ENCODE data around the gene GMEB2. TPM values are rescaled to one million over a fixed set of nuclear protein-coding genes. Genes with fewer than 3 reads are reported as not detected.
A peak's percentile ranks its signal among the peaks of the same experiment; 100 is the strongest.

The GMEB2 gene
- polyA plus RNA-seq, 1 of the 3 experiments (the other 2 are of a cell fraction): 6.5 TPM

- TF ChIP-seq POLR2AphosphoS5 (IDR thresholded peaks at IDR 0.05; ENCODE audit: low read depth, low read length) (0 out of 2 replicates have a peak, but pooled peaks have one; percentile 28), TAF1 (IDR thresholded peaks at IDR 0.05; ENCODE audit: borderline replicate concordance, low read depth, low read length) (peak; percentile 71; the same call in 1 of the 2 replicates)
These were observed 26.4 kb upstream of the GMEB2 start, which contains the start of gene STMN3 (continued) for GRCh38 chr20:63653041-63653973.

DNA sequence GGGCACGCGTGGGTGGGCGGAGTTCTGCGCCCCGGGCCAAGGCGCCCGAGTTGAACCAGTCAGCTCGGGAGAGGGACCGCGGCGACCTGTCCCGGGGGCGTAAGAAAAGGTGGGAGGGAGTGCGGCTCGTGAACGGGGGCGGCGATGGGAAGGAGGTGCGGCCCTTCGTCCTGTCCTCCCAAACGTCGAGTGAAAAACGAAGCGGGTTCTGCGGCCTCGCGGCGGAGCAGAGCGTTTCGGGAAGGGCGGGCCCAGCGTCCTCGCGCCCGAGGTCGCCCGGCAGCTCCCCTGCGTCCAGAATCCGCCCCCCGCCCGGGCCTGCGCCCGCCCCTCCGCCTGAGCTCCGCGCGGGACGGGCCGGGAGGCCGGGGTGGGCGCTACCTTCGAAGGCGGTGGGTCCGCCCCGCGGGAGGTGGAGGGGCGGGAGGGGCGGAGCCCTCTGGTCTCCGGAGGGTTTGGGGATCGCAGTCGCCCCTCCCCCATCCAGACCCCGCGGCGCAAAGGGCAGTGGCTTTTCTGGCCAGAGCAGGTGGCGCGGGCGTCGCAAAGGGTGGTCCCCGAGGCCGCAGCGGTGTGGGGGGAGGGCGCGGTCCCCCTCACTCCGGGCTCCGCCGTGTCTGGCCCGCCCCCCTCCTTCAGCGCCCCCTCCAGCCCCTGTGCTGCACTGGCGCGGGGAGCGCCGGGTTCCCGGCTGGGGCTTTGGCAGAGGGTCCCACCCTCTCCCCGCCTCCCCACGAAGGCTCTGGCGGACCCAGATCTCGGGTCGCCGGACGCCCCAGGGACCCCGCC is 25.5 kb upstream of the GMEB2 start:
- CTCF ChIA-PET: interaction anchor here (0.6 to 5.5 kb wide), 6 partner anchors 11 to 116 kb away, joined by 3 to 27 read pairs (median 4); partner anchors contain the start of genes GMEB2 and PTK6
- peak overlapping the region; percentile 43 for H3K9ac ChIP-seq
- H3K27ac ChIP-seq (ENCODE audit: low read depth in 2 of 2, low read length in 1 of 2): peak overlapping the region in 1 of 2 experiments; percentile 92; a peak in 2 of 4 replicates
- peaks cover 8 to 19% of the 10 kb centered on the region in 2 experiments; a peak in 2 of 4 replicates for H3K4me1 ChIP-seq (ENCODE audit: control insufficient read depth in 1 of 2, insufficient read depth in 2 of 2, low read depth in 1 of 2, low read length in 1 of 2)
- POLR2A ChIA-PET: interaction anchor here (0.6 to 1.0 kb wide), 5 partner anchors 9 to 99 kb away, joined by 3 to 5 read pairs (median 4); partner anchors contain the start of genes ARFRP1 and ZGPAT
- TF ChIP-seq POLR2AphosphoS5 (IDR thresholded peaks at IDR 0.05; ENCODE audit: low read depth, low read length): no peak
- 0 out of 4 replicates have a peak, but pooled peaks of 1 of the 2 experiments have one; percentile 19 for TF ChIP-seq EP300 (IDR thresholded peaks at IDR 0.05; ENCODE audit: borderline replicate concordance in 1 of 2, low read depth in 1 of 2, low read length in 1 of 2)
- TF ChIP-seq FOXJ3 (CRISPR knock-in tag; IDR thresholded peaks at IDR 0.05): no peak
- TF ChIP-seq SMC3 (IDR thresholded peaks at IDR 0.05; ENCODE audit: low read depth, low read length): no peak
- TF ChIP-seq USF1 (IDR thresholded peaks at IDR 0.05; ENCODE audit: borderline replicate concordance, low read depth): no peak
- TF ChIP-seq NRF1 (IDR thresholded peaks at IDR 0.05; ENCODE audit: low read depth, low read length): 0 out of 2 replicates have a peak, but pooled peaks have one; percentile 8
- no peak for TF ChIP-seq JUND (IDR thresholded peaks at IDR 0.05)
- TF ChIP-seq GATA2 (CRISPR knock-in tag; IDR thresholded peaks at IDR 0.05): no peak
- TF ChIP-seq ELF1 (IDR thresholded peaks at IDR 0.05): no peak
- DNase-seq: peak; percentile 90
- H3K79me2 ChIP-seq (ENCODE audit: insufficient read depth): peaks cover 16% of the 10 kb centered on the region
- no peaks in the 10 kb centered on the region for H3K9me2 ChIP-seq
- no peaks in the 10 kb centered on the region for H3K27me3 ChIP-seq (ENCODE audit: insufficient read depth)
- H2AFZ ChIP-seq (ENCODE audit: low read depth): no peak overlapping the region
- H4K20me1 ChIP-seq (ENCODE audit: insufficient read depth): peaks cover 29% of the 10 kb centered on the region
- 8% methylated on average over 26 of the region's 91 CpGs for WGBS (ENCODE audit: low lambda C conversion rate)
- peaks cover 8% of the 10 kb centered on the region for H3F3A ChIP-seq (replicated peaks; ENCODE audit: insufficient read depth)
- peak overlapping the region; percentile 67 to 76 for H3K4me3 ChIP-seq (ENCODE audit: low read depth in 2 of 2, low read length in 1 of 2)
- no peaks in the 10 kb centered on the region for H3K9me3 ChIP-seq
- H3K36me3 ChIP-seq (replicated peaks in 1 of 2; ENCODE audit: control insufficient read depth in 1 of 2, insufficient read depth in 2 of 2, low read length in 1 of 2): no peaks in the 10 kb centered on the region
- H3K4me2 ChIP-seq: peak overlapping the region; percentile 83

DNA sequence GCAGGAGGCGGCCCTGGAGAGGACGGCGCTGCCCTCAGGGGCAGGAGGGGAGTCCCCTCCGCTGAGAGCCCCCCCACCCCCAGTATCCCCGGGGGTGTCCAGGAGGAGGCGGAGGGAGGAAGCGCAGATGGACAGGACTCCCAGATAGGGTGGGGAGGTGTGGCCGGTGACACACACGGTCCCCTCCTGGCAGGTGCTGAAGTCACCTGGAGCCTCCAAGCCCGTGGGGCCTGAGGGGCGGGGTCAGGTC is 25.0 kb upstream of the GMEB2 start:
- H3K9ac ChIP-seq: peak overlapping the region; percentile 43
- H2AFZ ChIP-seq (ENCODE audit: low read depth): no peak overlapping the region
- 29% methylated on average over 9 of the region's 11 CpGs for WGBS (ENCODE audit: low lambda C conversion rate)
- peak overlapping the region; percentile 67 to 76 for H3K4me3 ChIP-seq (ENCODE audit: low read depth in 2 of 2, low read length in 1 of 2)
- H3K9me3 ChIP-seq: no peaks in the 10 kb centered on the region
- ChIA-PET POLR2A (interaction anchor here (0.6 kb wide), 1 partner anchor 8 kb away, joined by 3 read pairs; no protein-coding TSS in a partner anchor), CTCF (interaction anchor here (0.6 to 5.5 kb wide), 5 partner anchors 25 to 116 kb away, joined by 3 to 27 read pairs (median 3); partner anchors contain the start of genes GMEB2 and PTK6)
- peak overlapping the region; percentile 83 for H3K4me2 ChIP-seq
- peaks cover 31% of the 10 kb centered on the region for H4K20me1 ChIP-seq (ENCODE audit: insufficient read depth)
- H3K36me3 ChIP-seq (replicated peaks in 1 of 2; ENCODE audit: control insufficient read depth in 1 of 2, insufficient read depth in 2 of 2, low read length in 1 of 2): no peaks in the 10 kb centered on the region
- H3F3A ChIP-seq (replicated peaks; ENCODE audit: insufficient read depth): peaks cover 8% of the 10 kb centered on the region
- peak; percentile 51 for DNase-seq
- peaks cover 16% of the 10 kb centered on the region for H3K79me2 ChIP-seq (ENCODE audit: insufficient read depth)
- no peaks in the 10 kb centered on the region for H3K9me2 ChIP-seq
- H3K4me1 ChIP-seq (ENCODE audit: control insufficient read depth in 1 of 2, insufficient read depth in 2 of 2, low read depth in 1 of 2, low read length in 1 of 2): peaks cover 8 to 17% of the 10 kb centered on the region in 2 experiments; a peak in 2 of 4 replicates
- H3K27me3 ChIP-seq (ENCODE audit: insufficient read depth): no peaks in the 10 kb centered on the region
- H3K27ac ChIP-seq (ENCODE audit: low read depth in 2 of 2, low read length in 1 of 2): peak overlapping the region in 1 of 2 experiments; percentile 92; a peak in 1 of 4 replicates
- no peak for TF ChIP-seq REST (IDR thresholded peaks at IDR 0.05; ENCODE audit: low read depth, low read length)
- TF ChIP-seq EP300 (IDR thresholded peaks at IDR 0.05; ENCODE audit: borderline replicate concordance in 1 of 2, low read depth in 1 of 2, low read length in 1 of 2): no peak
- no peak for TF ChIP-seq MXI1 (IDR thresholded peaks at IDR 0.05; ENCODE audit: low read depth, low read length)
- TF ChIP-seq NFIC (IDR thresholded peaks at IDR 0.05; ENCODE audit: borderline replicate concordance): no peak
- TF ChIP-seq FOSL2 (IDR thresholded peaks at IDR 0.05; ENCODE audit: borderline replicate concordance, low read depth): no peak
- no peak for TF ChIP-seq FOXM1 (IDR thresholded peaks at IDR 0.05; ENCODE audit: low read depth)
- no peak for TF ChIP-seq CHD2 (IDR thresholded peaks at IDR 0.05; ENCODE audit: low read length, partially characterized antibody)
